ENCODE results near the gene PPARD.

GRCh38 chr6:35359744-35360348 is 17.5 kb downstream of the PPARD start:
- TF ChIP-seq, protein P1, sequence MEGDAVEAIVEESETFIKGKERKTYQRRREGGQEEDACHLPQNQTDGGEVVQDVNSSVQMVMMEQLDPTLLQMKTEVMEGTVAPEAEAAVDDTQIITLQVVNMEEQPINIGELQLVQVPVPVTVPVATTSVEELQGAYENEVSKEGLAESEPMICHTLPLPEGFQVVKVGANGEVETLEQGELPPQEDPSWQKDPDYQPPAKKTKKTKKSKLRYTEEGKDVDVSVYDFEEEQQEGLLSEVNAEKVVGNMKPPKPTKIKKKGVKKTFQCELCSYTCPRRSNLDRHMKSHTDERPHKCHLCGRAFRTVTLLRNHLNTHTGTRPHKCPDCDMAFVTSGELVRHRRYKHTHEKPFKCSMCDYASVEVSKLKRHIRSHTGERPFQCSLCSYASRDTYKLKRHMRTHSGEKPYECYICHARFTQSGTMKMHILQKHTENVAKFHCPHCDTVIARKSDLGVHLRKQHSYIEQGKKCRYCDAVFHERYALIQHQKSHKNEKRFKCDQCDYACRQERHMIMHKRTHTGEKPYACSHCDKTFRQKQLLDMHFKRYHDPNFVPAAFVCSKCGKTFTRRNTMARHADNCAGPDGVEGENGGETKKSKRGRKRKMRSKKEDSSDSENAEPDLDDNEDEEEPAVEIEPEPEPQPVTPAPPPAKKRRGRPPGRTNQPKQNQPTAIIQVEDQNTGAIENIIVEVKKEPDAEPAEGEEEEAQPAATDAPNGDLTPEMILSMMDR (IDR thresholded peaks at IDR 0.05): no peak
- TF ChIP-seq POLR2A (IDR thresholded peaks at IDR 0.05): no peak
